ENCODE data around the gene CDK5RAP1.

GRCh38 chr20:33391722-33392415 is 9.4 kb downstream of the CDK5RAP1 start:
- TF ChIP-seq POLR2A (IDR thresholded peaks at IDR 0.05; ENCODE audit: low read length) (no peak), EHMT2 (IDR thresholded peaks at IDR 0.05; ENCODE audit: low read depth) (no peak), CTCF (IDR thresholded peaks at IDR 0.05) (no peak), MAZ (IDR thresholded peaks at IDR 0.05; ENCODE audit: borderline replicate concordance, low read depth, low read length) (no peak), MYC (IDR thresholded peaks at IDR 0.05; ENCODE audit: borderline replicate concordance, low read length) (no peak), EP300 (IDR thresholded peaks at IDR 0.05) (no peak), ELK1 (IDR thresholded peaks at IDR 0.05; ENCODE audit: low read depth, low read length) (no peak), JUN (IDR thresholded peaks at IDR 0.05) (no peak), CHD2 (IDR thresholded peaks at IDR 0.05; ENCODE audit: low read length, partially characterized antibody) (no peak), SMC3 (IDR thresholded peaks at IDR 0.05) (no peak)
- TF ChIP-seq, protein P1, sequence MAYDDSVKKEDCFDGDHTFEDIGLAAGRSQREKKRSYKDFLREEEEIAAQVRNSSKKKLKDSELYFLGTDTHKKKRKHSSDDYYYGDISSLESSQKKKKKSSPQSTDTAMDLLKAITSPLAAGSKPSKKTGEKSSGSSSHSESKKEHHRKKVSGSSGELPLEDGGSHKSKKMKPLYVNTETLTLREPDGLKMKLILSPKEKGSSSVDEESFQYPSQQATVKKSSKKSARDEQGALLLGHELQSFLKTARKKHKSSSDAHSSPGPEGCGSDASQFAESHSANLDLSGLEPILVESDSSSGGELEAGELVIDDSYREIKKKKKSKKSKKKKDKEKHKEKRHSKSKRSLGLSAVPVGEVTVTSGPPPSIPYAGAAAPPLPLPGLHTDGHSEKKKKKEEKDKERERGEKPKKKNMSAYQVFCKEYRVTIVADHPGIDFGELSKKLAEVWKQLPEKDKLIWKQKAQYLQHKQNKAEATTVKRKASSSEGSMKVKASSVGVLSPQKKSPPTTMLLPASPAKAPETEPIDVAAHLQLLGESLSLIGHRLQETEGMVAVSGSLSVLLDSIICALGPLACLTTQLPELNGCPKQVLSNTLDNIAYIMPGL (CRISPR knock-in tag; IDR thresholded peaks at IDR 0.05; ENCODE audit: borderline replicate concordance): no peak
